Activated T-helper 9 cell treated with anti-CD3 and anti-CD28 coated beads, Interleukin-2, amount 50 U/mL, for 16 hours (primary cell): Measurements from ENCODE around the gene PPM1E.
"Not testable (repeated sequence)": the region's sequence is repeated elsewhere in the genome, so short reads cannot be mapped to it uniquely, and the experiment has no call there.

Source experiments
- DNase-seq: peaks from one replicate; pipeline ENCODE4 v3.0.0-alpha.2; 2020; ENCODE audit warnings: low read depth

The PPM1E gene

GRCh38 chr17:58840820-58841612, 85.4 kb downstream of the PPM1E start:
- DNase-seq: no peak

DNA sequence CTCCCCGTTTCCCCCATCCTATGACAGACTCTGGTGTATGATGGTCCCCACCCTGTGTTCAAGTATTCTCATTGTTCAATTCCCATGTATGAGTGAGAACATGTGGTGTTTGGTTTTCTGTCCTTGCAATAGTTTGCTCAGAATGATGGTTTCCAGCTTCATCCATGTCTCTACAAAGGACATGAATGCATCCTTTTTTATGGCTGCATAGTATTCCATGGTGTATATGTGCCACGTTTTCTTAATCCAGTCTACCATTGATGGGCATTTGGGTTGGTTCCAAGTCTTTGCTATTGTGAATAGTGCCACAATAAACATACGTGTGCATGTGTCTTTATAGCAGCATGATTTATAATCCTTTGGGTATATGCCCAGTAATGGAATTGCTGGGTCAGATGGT, 90.8 kb downstream of the PPM1E start:
- DNase-seq: not testable (repeated sequence)

GRCh38 chr17:58850106-58850505, 94.5 kb downstream of the PPM1E start:
- not testable (repeated sequence) for DNase-seq

GRCh38 chr17:58865301-58865700, 109.6 kb downstream of the PPM1E start:
- DNase-seq: no peak

- no peak for DNase-seq
These were observed 115.1 kb downstream of the PPM1E start for GRCh38 chr17:58870747-58871146.

- no peak for DNase-seq
These were observed 118.3 kb downstream of the PPM1E start for GRCh38 chr17:58873926-58874325.

DNA sequence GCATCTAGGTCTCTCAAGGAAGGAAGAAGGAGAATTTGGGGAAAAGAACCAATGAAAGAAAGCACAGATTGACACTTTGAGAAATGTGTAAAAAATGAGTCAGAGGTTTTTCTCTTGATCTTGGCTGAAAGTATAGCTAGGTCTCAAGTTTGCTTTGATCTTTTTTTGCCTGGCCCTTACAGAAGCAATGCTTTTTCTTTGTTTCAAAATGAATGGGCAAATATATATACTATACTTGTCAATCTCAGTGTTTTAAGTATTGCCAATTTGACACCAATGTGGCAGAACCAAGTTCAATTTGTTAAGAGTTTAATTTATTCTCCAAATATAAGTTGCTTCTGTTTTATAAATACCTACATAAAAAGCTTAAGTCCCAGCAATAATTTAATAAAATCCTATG, 119.6 kb downstream of the PPM1E start:
- no peak for DNase-seq

- DNase-seq: no peak
These were observed 128.5 kb downstream of the PPM1E start for GRCh38 chr17:58884161-58884560.

DNA sequence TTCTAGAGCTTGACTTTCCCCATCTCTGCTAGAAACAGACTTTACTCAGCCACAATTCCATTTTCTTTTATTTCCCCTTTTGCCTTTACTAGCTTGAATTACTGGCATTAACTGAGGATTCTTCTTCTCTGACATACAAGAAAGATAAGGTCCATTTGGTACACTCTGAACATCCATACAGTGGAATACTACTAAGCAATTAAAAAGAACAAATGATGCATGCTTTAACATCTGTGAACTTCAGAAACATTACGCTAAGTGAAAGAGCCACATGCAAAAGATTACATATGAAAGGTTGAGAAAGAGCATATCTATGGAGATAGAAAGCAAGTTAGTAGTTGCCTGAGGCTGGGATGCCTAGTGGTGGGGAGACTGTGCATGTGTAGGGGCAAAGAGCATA, 130.9 kb downstream of the PPM1E start:
- DNase-seq: no peak

GRCh38 chr17:58889928-58890327, 134.3 kb downstream of the PPM1E start:
- no peak for DNase-seq

- no peak for DNase-seq
These were observed 143.5 kb downstream of the PPM1E start for GRCh38 chr17:58899191-58899590.

GRCh38 chr17:58902322-58902721, 146.7 kb downstream of the PPM1E start:
- DNase-seq: no peak

DNA sequence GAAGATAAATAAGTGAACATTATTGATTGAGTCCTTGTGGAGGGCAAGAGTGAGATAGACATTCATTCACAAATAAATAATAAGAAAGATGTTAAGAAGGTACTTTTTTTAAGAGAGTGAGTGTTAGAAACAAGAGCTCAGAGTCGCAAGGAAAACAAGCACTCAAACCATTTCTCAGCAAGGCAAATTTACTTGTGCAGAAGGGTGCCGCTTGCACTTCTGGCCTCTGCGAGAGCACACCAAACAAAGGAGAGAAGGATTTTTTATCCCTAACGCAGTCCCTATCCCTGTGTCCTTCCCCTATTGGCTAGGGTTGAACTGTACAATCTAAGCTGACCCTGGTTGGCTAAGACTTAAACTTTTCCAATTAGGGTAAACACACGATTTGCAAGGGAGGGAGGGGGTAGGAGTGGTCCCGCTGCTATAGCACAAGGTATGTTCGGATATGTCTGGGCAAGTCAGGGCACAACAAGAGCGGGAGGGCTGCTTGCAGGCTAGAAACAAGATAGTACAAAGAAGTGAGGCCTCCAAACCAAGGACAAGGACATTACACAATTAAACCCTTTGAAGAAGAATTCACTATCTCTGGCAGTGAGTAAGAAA, 156.2 kb downstream of the PPM1E start:
- no peak for DNase-seq

DNA sequence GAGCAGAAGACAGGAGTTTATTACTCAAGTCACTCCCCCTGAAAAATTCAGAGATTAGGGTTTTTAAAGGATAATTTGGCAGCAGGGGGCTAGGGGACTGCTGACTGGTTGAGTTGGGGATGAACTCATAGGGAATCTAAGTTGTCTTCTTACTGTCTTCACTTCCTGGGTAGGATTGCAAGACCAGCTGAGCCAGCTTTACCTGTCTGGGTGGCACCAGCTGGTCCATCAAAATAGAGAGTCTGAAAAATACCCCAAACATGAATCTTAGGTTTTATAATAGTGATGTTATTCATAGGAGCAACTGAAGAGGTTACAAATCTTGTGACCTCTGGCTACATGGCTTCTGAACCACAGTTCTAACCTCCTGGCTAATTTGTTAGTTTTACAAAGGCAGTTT, 157.9 kb downstream of the PPM1E start:
- DNase-seq: no peak

GRCh38 chr17:58913971-58914769, 158.5 kb downstream of the PPM1E start:
- no peak for DNase-seq

DNA sequence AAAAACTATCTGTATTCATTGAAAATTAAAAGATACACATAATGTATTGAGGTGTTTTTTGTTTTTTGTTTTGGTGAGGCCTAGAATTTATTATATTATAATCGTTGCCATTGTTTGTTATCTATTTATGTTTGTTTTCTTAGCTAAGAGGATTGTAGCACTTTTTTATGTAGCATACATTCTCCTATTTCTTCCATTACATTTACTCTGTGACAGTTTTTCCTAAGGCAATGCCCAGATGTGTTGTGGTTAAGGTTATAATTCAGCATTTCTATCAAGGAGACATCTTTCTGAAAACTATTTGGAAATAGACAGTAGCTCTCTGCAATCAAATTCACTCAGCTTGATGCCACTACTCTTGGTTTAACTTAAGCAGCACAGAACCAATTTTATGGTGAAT, 161.6 kb downstream of the PPM1E start:
- no peak for DNase-seq

DNA sequence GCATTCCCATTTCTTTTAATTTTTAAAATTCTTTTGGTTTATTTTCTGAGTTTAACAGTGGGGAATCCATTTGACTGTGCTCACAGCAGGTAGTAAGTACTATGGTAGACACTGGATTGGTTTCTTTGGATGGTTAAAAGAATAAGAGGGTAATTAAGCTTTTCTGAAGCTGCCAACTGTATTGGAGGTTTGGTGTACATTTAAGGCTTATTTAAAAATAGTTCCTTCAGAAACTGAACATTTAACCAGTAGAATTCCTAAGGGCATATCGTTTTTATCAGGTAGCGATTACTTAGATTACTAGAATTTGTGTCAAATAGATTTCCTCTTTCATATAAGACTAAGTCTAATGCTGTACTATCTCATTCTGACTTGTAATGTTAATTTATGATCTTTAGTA, 162.4 kb downstream of the PPM1E start:
- no peak for DNase-seq

- DNase-seq: no peak
These were observed 163.2 kb downstream of the PPM1E start for GRCh38 chr17:58918884-58919283.

- no peak for DNase-seq
These were observed 165.1 kb downstream of the PPM1E start for GRCh38 chr17:58920773-58921172.

- no peak for DNase-seq
These were observed 177.3 kb downstream of the PPM1E start for GRCh38 chr17:58932956-58933355.

GRCh38 chr17:58936295-58936694, 180.6 kb downstream of the PPM1E start:
- DNase-seq: no peak

DNA sequence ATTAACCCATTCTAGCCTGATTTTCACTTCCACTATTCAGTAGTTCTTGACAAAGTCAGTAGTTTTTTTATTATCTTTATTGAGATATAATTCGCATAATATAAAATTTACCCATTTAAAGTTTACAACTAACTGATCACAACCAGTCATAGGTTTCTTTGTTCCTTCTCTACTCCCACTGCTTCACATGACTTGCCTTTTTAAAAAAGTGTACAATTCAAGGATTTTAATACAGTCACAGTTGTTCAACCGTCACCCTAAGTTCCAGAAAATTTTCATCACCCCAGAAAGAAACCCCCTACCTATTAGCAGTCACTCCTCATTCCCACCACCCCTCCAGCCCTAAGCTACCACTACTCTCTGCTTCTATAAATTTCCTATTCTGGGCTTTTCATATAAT, 188.5 kb downstream of the PPM1E start:
- DNase-seq: no peak

- no peak for DNase-seq
These were observed 191.8 kb downstream of the PPM1E start for GRCh38 chr17:58947411-58947810.
